Esophagus squamous epithelium (tissue), 4 donors: ENCODE results near the gene SLC6A9.

ENCODE experiments used
- CTCF ChIP-seq, 6 experiments: fragments of 450-650 bp in 4 of 6; fragments of 200-600 bp in 2 of 6; sonication (generic) in 2 of 6; IDR thresholded peaks; one replicate each; pipeline ENCODE4 v1.5.1; 2016 to 2019; ENCODE audit warnings: antibody characterized with exemption in 6 of 6, mild to moderate bottlenecking in 4 of 6, moderate library complexity in 4 of 6
- POLR2A ChIP-seq, 4 donors: fragments of 450-650 bp; IDR thresholded peaks; one replicate each; pipeline ENCODE4 v1.6.1; 2017; ENCODE audit warnings: antibody characterized with exemption in 4 of 4, mild to moderate bottlenecking in 4 of 4, moderate library complexity in 3 of 4

- TF ChIP-seq CTCF (IDR thresholded peaks at IDR 0.05): no peak
- TF ChIP-seq POLR2A (IDR thresholded peaks at IDR 0.05): no peak
These were observed 33.3 kb downstream of the SLC6A9 start for GRCh38 chr1:43998000-43998378.
